ENCODE measurements around the gene SERPINA3.

DNA sequence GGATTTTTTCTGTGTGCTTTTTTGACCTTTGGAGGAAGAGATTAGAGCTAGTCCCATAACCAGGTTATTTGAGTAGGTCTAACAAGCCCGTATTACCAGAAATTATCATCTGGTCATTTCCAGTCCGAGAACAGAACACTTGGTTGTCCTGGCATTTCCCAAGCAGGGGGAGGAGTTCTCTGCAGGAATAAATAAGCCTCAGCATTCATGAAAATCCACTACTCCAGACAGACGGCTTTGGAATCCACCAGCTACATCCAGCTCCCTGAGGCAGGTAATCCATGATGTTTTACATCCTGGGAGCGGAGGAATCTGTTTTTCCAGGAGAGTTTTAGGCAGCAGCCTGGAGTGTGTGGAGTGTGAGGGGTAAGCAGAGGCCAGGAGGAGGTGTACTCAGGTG is at the start of gene SERPINA3:
- TF ChIP-seq CTCF (conservative IDR thresholded peaks at IDR 0.05; ENCODE audit: low read depth, low read length) = no peak
- TF ChIP-seq EZH2 (IDR thresholded peaks at IDR 0.05; ENCODE audit: borderline replicate concordance, low read depth, low read length, poor library complexity, severe bottlenecking) = no peak
